Type B pancreatic cell (in vitro differentiated cells): ENCODE measurements around the gene C17orf107. TPM values are rescaled to one million over a fixed set of nuclear protein-coding genes. Genes with fewer than 3 reads are reported as not detected.
A peak's percentile ranks its signal among the peaks of the same experiment; 100 is the strongest.
"Not testable (repeated sequence)": the region's sequence is repeated elsewhere in the genome, so short reads cannot be mapped to it uniquely, and the experiment has no call there.

ENCODE experiments used
- DNase-seq: peaks from one replicate; pipeline ENCODE4 v3.0.0; 2021; ENCODE audit warnings: mixed read lengths; ENCODE audit not compliant: unreplicated experiment; ENCODE audit errors: extremely low spot score
- H3K27ac Mint-ChIP-seq: 2 replicates; pipeline ENCODE4 v1.8.0; 2021; ENCODE audit warnings: mild to moderate bottlenecking, mixed read lengths
- H3K27me3 Mint-ChIP-seq: 2 replicates; pipeline ENCODE4 v1.8.0; 2021; ENCODE audit warnings: mixed read lengths
- H3K36me3 Mint-ChIP-seq: 2 replicates; pipeline ENCODE4 v1.8.0; 2021; ENCODE audit warnings: mixed read lengths
- H3K4me1 Mint-ChIP-seq: one replicate; pipeline ENCODE4 v1.8.0; 2021; ENCODE audit warnings: mixed read lengths; ENCODE audit not compliant: unreplicated experiment
- H3K4me3 Mint-ChIP-seq: 2 replicates; pipeline ENCODE4 v1.8.0; 2021; ENCODE audit warnings: mild to moderate bottlenecking, mixed read lengths
- H3K9me3 Mint-ChIP-seq: 2 replicates; pipeline ENCODE4 v1.8.0; 2021; ENCODE audit warnings: mixed read lengths
- total RNA-seq: library from RNA; stranded (reverse); gene quantifications from 2 replicates; pipeline ENCODE4 v1.2.1, GENCODE V29; 2021; ENCODE audit warnings: low replicate concordance
- TF ChIP-seq, protein P1 (sequence below): fragments of 200-600 bp; sonication (generic); conservative IDR thresholded peaks from 2 replicates; pipeline ENCODE4 v1.5.0; 2021; ENCODE audit warnings: antibody characterized with exemption, mild to moderate bottlenecking

The C17orf107 gene
- total RNA-seq, 1 donor from 2014 or later = 4.4 TPM

DNA sequence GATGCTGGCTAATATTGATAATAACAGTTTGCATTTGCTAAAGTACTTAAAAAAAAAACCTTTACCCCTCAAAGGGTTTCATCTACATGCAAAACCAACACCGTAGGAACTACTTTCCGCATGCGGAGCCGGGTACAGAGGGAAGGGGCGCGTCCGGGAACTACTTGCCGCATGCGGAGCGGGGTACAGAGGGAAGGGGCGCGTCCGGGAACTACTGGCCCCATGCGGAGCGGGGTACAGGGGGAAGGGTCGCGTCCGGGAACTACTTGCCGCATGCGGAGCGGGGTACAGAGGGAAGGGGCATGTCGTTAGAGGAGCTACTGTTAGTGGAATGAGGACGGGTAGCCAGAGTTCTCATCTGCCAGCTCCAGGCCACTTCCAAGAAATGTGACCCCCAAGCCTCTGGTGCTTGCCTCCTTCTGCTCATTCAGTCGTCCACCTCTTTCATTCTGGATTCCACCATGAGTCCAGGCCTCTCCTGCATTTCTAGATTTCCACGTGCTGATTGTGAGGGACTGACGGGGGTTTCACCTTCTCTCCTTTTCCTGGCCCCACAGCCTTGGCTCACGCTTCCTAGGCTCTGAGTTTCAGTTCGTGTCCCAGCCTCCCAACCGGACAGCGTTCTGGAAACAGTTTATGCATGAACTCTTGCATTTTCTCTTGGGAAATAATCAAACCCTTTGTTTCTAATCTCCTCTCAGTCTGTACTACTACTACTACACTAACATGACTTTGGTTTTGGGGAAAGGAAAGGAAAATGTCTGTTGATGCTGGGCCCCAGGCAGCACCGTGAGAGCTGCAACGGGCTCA lies 39.3 kb upstream of the C17orf107 start:
- Mint-ChIP-seq H3K36me3 (peaks cover 22% of the 10 kb centered on the region), H3K27ac (peak overlapping the region; percentile 79), H3K27me3 (no peaks in the 10 kb centered on the region), H3K4me1 (peaks cover 36% of the 10 kb centered on the region), H3K9me3 (no peaks in the 10 kb centered on the region), H3K4me3 (peak overlapping the region; percentile 65)
- DNase-seq = no peak
- TF ChIP-seq, protein P1, sequence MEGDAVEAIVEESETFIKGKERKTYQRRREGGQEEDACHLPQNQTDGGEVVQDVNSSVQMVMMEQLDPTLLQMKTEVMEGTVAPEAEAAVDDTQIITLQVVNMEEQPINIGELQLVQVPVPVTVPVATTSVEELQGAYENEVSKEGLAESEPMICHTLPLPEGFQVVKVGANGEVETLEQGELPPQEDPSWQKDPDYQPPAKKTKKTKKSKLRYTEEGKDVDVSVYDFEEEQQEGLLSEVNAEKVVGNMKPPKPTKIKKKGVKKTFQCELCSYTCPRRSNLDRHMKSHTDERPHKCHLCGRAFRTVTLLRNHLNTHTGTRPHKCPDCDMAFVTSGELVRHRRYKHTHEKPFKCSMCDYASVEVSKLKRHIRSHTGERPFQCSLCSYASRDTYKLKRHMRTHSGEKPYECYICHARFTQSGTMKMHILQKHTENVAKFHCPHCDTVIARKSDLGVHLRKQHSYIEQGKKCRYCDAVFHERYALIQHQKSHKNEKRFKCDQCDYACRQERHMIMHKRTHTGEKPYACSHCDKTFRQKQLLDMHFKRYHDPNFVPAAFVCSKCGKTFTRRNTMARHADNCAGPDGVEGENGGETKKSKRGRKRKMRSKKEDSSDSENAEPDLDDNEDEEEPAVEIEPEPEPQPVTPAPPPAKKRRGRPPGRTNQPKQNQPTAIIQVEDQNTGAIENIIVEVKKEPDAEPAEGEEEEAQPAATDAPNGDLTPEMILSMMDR = no peak

DNA sequence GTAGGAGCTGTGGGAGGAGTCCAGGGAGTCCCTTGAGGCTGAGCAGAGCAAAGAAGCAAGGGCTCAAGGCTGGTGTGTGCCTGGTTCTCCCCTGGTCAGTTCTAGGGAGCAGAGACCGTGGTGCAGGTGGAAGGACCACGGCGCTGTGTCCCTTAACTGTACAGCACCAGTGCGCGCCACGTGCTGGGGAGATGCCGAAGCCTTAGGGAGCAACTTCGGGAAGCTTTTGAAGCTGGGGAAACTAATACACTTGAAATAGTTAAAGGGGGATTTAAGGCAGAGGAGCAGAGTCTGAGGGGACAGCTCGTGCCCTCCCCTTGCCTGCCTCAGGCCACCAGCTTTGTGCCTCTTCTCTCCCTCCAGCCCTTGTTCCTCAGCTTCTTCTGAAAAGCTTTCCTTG lies 38.7 kb upstream of the C17orf107 start:
- Mint-ChIP-seq H3K4me3 (peak overlapping the region; percentile 65), H3K9me3 (no peaks in the 10 kb centered on the region), H3K27me3 (no peaks in the 10 kb centered on the region), H3K4me1 (peaks cover 36% of the 10 kb centered on the region), H3K27ac (peak overlapping the region; percentile 79), H3K36me3 (peaks cover 22% of the 10 kb centered on the region)
- DNase-seq = no peak
- TF ChIP-seq, protein P1 = no peak

DNA sequence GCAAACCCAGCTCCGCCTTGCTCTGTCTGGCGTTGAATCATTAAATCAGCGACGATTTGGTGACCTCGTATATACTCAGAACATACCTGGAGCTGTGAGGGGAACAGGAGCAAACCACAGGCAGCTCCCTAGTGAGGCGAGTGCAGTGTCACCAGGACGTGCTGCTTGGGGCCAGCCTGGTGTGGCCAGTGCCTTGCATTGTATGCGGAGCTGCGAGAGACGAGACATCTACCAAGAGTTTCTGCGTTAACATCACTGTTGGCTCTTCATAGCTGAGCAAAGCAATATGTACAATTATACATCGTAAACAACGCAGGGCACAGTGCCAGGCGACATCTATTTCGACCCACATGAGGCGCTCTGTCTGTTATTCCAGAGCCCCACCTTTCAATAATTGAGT lies 38.3 kb upstream of the C17orf107 start:
- H3K4me3 Mint-ChIP-seq = no peak overlapping the region
- no peak for DNase-seq
- peaks cover 23% of the 10 kb centered on the region for H3K36me3 Mint-ChIP-seq
- H3K27ac Mint-ChIP-seq = no peak overlapping the region
- H3K4me1 Mint-ChIP-seq = peaks cover 35% of the 10 kb centered on the region
- no peaks in the 10 kb centered on the region for H3K9me3 Mint-ChIP-seq
- no peaks in the 10 kb centered on the region for H3K27me3 Mint-ChIP-seq
- TF ChIP-seq, protein P1 = no peak

DNA sequence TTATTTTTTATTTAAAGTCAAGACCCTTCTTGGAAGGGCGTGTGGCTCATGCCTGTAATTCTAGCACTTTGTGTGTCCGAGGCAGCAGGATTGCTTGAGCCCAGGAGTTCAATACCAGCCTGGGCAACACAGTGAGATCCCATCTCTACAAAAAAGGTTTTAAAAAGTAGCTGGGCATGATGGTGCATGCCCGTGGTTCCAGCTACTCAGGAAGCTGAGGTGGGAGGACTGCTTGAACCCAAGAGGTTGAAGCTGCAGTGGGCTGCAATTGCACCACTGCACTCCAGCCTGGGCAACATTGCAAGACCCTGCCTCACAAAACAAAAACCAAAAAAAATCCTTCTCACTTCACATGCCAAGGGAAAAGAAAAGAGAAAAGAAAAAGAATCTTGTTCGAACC lies 36.6 kb upstream of the C17orf107 start:
- H3K27ac Mint-ChIP-seq = no peak overlapping the region
- H3K9me3 Mint-ChIP-seq = no peaks in the 10 kb centered on the region
- H3K4me3 Mint-ChIP-seq = no peak overlapping the region
- TF ChIP-seq, protein P1 = no peak
- H3K27me3 Mint-ChIP-seq = no peaks in the 10 kb centered on the region
- no peak for DNase-seq
- H3K4me1 Mint-ChIP-seq = peaks cover 20% of the 10 kb centered on the region
- H3K36me3 Mint-ChIP-seq = peaks cover 15% of the 10 kb centered on the region

DNA sequence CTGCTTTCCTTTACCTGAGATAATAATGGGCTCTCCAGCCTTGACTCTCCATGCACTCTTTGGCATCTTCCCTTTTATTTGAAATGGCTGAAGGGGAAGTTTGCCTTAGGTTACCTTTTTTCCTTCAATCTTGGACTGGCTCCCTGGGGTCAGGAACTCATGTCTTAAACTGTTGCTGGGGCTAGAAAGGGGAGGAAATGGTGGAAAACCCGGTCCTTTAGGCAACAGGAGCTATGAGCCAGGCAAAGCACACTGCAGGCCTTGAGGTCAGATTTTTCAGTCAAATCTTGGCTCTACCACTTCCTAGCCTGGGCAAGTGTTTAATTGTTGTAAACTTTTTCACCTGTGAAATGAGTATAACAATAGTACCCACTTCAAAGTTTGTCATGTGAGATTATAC lies 36.0 kb upstream of the C17orf107 start:
- Mint-ChIP-seq H3K27me3 (no peaks in the 10 kb centered on the region), H3K4me3 (no peak overlapping the region), H3K36me3 (peaks cover 14% of the 10 kb centered on the region), H3K9me3 (no peaks in the 10 kb centered on the region), H3K27ac (no peak overlapping the region), H3K4me1 (peaks cover 15% of the 10 kb centered on the region)
- TF ChIP-seq, protein P1 = no peak
- DNase-seq = no peak

DNA sequence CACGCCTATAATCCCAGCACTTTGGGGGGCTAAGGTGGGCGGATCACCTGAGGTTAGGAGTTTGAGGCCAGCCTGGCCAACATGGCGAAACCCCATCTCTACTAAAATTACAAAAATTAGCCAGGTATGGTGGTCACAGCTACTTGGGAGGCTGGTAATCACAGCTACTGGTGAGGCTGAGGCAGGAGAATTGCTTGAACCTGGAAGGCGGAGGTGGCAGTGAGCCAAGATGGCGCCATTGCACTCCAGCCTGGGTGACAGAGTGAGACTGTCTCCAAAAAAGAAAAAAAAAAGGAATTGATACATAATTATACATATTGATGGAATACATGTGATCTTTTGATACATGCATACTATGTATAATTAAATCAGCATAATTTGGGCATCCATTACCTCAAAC lies 31.8 kb upstream of the C17orf107 start:
- not testable (repeated sequence) for H3K4me3 Mint-ChIP-seq, H3K9me3 Mint-ChIP-seq, H3K27ac Mint-ChIP-seq, DNase-seq, H3K4me1 Mint-ChIP-seq, H3K27me3 Mint-ChIP-seq
- peaks cover 14% of the 10 kb centered on the region for H3K36me3 Mint-ChIP-seq

DNA sequence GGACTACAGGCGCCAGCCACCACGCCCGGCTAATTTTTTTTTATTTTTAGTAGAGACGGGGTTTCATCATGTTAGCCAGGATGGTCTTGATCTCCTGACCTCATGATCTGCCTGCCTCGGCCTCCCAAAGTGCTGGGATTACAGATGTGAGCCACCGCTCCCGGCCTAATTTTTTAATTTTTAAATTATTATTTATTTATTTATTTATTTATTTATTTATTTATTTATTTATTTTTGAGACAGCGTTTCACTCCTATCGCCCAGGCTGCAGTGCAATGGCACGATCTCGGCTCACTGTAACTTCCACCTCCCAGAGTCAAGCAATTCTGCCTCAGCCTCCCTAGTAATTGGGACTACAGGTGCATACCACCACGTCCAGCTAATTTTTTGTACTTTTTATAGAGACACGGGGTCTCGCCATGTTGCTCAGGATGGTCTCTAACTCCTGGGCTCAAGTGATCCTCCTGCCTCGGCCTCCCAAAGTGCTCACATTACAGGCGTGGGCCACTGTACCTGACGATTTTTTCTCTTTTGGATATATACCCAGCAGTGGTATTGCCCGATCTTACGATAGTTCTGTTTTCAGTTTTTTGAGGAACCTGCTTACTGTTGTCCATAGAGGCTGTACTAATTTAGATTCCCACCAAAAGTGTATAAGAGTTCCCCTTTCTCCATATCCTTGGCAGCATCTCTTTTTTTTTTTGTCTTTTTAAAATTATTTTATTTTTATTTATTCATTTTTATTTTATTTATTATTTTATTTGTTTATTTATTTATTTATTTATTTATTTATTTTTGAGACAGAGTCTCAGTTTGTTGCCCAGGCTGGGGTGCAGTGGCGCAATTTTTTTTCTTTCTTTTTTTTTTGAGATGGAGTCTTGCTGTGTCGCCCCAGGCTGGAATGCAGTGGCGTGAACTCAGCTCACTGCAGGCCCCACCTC lies 30.0 kb upstream of the C17orf107 start:
- DNase-seq, H3K9me3 Mint-ChIP-seq, H3K4me3 Mint-ChIP-seq, H3K27ac Mint-ChIP-seq, H3K4me1 Mint-ChIP-seq, H3K27me3 Mint-ChIP-seq: not testable (repeated sequence)
- peaks cover 15% of the 10 kb centered on the region for H3K36me3 Mint-ChIP-seq
